ENCODE measurements around the gene OR2W3.

- no peak for TF ChIP-seq POLR2A (IDR thresholded peaks at IDR 0.05)
- TF ChIP-seq CTCF (IDR thresholded peaks at IDR 0.05): no peak
These were observed 24.6 kb downstream of the OR2W3 start, which contains the start of gene OR2T8 for GRCh38 chr1:247919952-247920351.
